Glomerular visceral epithelial cell (primary cell): ENCODE data around the gene ITGB1BP1.
A peak's percentile ranks its signal among the peaks of the same experiment; 100 is the strongest.

ENCODE experiments used
- DNase-seq: peaks from one replicate; pipeline ENCODE4 v3.0.0-alpha.2; 2016; ENCODE audit errors: extremely low spot score

Gene ITGB1BP1

GRCh38 chr2:9378433-9379390, 44.6 kb downstream of the ITGB1BP1 start:
- DNase-seq: peak; percentile 80

GRCh38 chr2:9377461-9378097, 45.7 kb downstream of the ITGB1BP1 start:
- no peak for DNase-seq

GRCh38 chr2:9375857-9376428, 47.4 kb downstream of the ITGB1BP1 start:
- no peak for DNase-seq

- no peak for DNase-seq
Observed at GRCh38 chr2:9374071-9374730, 49.1 kb downstream of the ITGB1BP1 start.

GRCh38 chr2:9373476-9373875, 49.9 kb downstream of the ITGB1BP1 start:
- no peak for DNase-seq

- DNase-seq: peak; percentile 46
Observed at GRCh38 chr2:9373047-9373446, 50.3 kb downstream of the ITGB1BP1 start.

GRCh38 chr2:9370746-9371145, 52.6 kb downstream of the ITGB1BP1 start:
- no peak for DNase-seq

- no peak for DNase-seq
Observed at GRCh38 chr2:9366026-9366425, 57.3 kb downstream of the ITGB1BP1 start.

GRCh38 chr2:9365498-9366019, 57.8 kb downstream of the ITGB1BP1 start:
- DNase-seq: no peak

- no peak for DNase-seq
Observed at GRCh38 chr2:9364791-9365497, 58.4 kb downstream of the ITGB1BP1 start.

GRCh38 chr2:9364373-9364772, 59.0 kb downstream of the ITGB1BP1 start:
- no peak for DNase-seq

GRCh38 chr2:9360701-9361100, 62.6 kb downstream of the ITGB1BP1 start:
- DNase-seq: no peak

- DNase-seq: no peak
Observed at GRCh38 chr2:9360110-9360509, 63.2 kb downstream of the ITGB1BP1 start.

GRCh38 chr2:9359463-9359862, 63.9 kb downstream of the ITGB1BP1 start:
- no peak for DNase-seq

GRCh38 chr2:9358846-9359245, 64.5 kb downstream of the ITGB1BP1 start:
- DNase-seq: no peak

GRCh38 chr2:9356261-9356660, 67.1 kb downstream of the ITGB1BP1 start:
- peak; percentile 12 for DNase-seq

- DNase-seq: no peak
Observed at GRCh38 chr2:9355716-9356115, 67.6 kb downstream of the ITGB1BP1 start.

- no peak for DNase-seq
Observed at GRCh38 chr2:9355270-9355669, 68.1 kb downstream of the ITGB1BP1 start.

- no peak for DNase-seq
Observed at GRCh38 chr2:9354318-9354717, 69.0 kb downstream of the ITGB1BP1 start.
